ENCODE results near the gene GLMP. TPM values are rescaled to one million over a fixed set of nuclear protein-coding genes. Genes with fewer than 3 reads are reported as not detected.

Gene GLMP
- total and polyA plus RNA-seq, 2 donors (not counting 1 experiment from before 2014, with no cell fraction given), result 10.2 to 21.2 TPM

GRCh38 chr1:156310962-156311361, 15.5 kb upstream of the GLMP start:
- 95% methylated on average over 5 of the region's 6 CpGs for WGBS (ENCODE audit: insufficient coverage)
- Histone ChIP-seq H3K9ac (ENCODE audit: low read length) (no peak overlapping the region), H3K4me1 (ENCODE audit: control insufficient read depth in 2 of 2, insufficient read depth in 2 of 2, low read length in 2 of 2) (no peaks in the 10 kb centered on the region), H4K20me1 (ENCODE audit: control insufficient read depth, insufficient read depth, low read length, poor library complexity, severe bottlenecking) (no peaks in the 10 kb centered on the region), H3K79me2 (ENCODE audit: control insufficient read depth, insufficient read depth, low read length) (no peaks in the 10 kb centered on the region), H3K4me3 (ENCODE audit: control extremely low read depth in 1 of 5, extremely low read depth in 1 of 5, insufficient read depth in 1 of 5, low read depth in 2 of 5, low read length in 4 of 5) (no peak overlapping the region), H3K9me3 (ENCODE audit: control extremely low read depth in 1 of 3, control insufficient read depth in 2 of 3, insufficient read depth in 1 of 3, low read length in 2 of 3) (no peaks in the 10 kb centered on the region), H3K4me2 (replicated peaks; ENCODE audit: low read depth, low read length, poor library complexity, severe bottlenecking) (no peak overlapping the region), H3K27me3 (replicated peaks in 1 of 4; ENCODE audit: control extremely low read depth in 1 of 4, control insufficient read depth in 3 of 4, insufficient read depth in 4 of 4, low read length in 3 of 4) (no peaks in the 10 kb centered on the region), H3K36me3 (replicated peaks in 1 of 2; ENCODE audit: control extremely low read depth in 1 of 2, control insufficient read depth in 1 of 2, extremely low read depth in 1 of 2, insufficient read depth in 2 of 2, low read length in 1 of 2) (peaks cover 21 to 64% of the 10 kb centered on the region in 2 experiments), H2AFZ (ENCODE audit: insufficient read depth, low read depth, low read length, poor library complexity, severe bottlenecking) (no peak overlapping the region), H3K27ac (ENCODE audit: low read length in 2 of 2) (no peak overlapping the region)
- ChIA-PET CTCF (interaction anchor here (0.6 kb wide), 1 partner anchor 9 kb away, joined by 3 read pairs; no protein-coding TSS in a partner anchor), POLR2A (no interaction called here)
- TF ChIP-seq, protein P1, sequence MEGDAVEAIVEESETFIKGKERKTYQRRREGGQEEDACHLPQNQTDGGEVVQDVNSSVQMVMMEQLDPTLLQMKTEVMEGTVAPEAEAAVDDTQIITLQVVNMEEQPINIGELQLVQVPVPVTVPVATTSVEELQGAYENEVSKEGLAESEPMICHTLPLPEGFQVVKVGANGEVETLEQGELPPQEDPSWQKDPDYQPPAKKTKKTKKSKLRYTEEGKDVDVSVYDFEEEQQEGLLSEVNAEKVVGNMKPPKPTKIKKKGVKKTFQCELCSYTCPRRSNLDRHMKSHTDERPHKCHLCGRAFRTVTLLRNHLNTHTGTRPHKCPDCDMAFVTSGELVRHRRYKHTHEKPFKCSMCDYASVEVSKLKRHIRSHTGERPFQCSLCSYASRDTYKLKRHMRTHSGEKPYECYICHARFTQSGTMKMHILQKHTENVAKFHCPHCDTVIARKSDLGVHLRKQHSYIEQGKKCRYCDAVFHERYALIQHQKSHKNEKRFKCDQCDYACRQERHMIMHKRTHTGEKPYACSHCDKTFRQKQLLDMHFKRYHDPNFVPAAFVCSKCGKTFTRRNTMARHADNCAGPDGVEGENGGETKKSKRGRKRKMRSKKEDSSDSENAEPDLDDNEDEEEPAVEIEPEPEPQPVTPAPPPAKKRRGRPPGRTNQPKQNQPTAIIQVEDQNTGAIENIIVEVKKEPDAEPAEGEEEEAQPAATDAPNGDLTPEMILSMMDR (IDR thresholded peaks at IDR 0.05), result no peak
- H3K9me3 Mint-ChIP-seq (ENCODE audit: insufficient read depth), result no peaks in the 10 kb centered on the region
- H3K27me3 Mint-ChIP-seq, result no peaks in the 10 kb centered on the region
- H3K4me3 Mint-ChIP-seq, result no peak overlapping the region
- no peak overlapping the region for H3K27ac Mint-ChIP-seq
- DNase-seq (no peak), ATAC-seq (ENCODE audit: low read depth) (no peak)
- H3K4me1 Mint-ChIP-seq, result no peaks in the 10 kb centered on the region
- intact Hi-C loops (cut with micrococcal nuclease), result loop anchor here (10.0 kb wide), 1 partner anchor 166 kb away; no protein-coding TSS in a partner anchor

GRCh38 chr1:156308078-156308477, 12.6 kb upstream of the GLMP start:
- Histone ChIP-seq H3K27me3 (replicated peaks in 1 of 4; ENCODE audit: control extremely low read depth in 1 of 4, control insufficient read depth in 3 of 4, insufficient read depth in 4 of 4, low read length in 3 of 4) (no peaks in the 10 kb centered on the region), H3K9me3 (ENCODE audit: control extremely low read depth in 1 of 3, control insufficient read depth in 2 of 3, insufficient read depth in 1 of 3, low read length in 2 of 3) (no peaks in the 10 kb centered on the region), H3K27ac (ENCODE audit: low read length in 2 of 2) (no peak overlapping the region), H3K4me1 (ENCODE audit: control insufficient read depth in 2 of 2, insufficient read depth in 2 of 2, low read length in 2 of 2) (no peaks in the 10 kb centered on the region), H3K9ac (ENCODE audit: low read length) (no peak overlapping the region), H3K79me2 (ENCODE audit: control insufficient read depth, insufficient read depth, low read length) (no peaks in the 10 kb centered on the region), H3K36me3 (replicated peaks in 1 of 2; ENCODE audit: control extremely low read depth in 1 of 2, control insufficient read depth in 1 of 2, extremely low read depth in 1 of 2, insufficient read depth in 2 of 2, low read length in 1 of 2) (peaks cover 12 to 51% of the 10 kb centered on the region in 2 experiments), H3K4me2 (replicated peaks; ENCODE audit: low read depth, low read length, poor library complexity, severe bottlenecking) (no peak overlapping the region), H2AFZ (ENCODE audit: insufficient read depth, low read depth, low read length, poor library complexity, severe bottlenecking) (no peak overlapping the region), H4K20me1 (ENCODE audit: control insufficient read depth, insufficient read depth, low read length, poor library complexity, severe bottlenecking) (no peaks in the 10 kb centered on the region), H3K4me3 (ENCODE audit: control extremely low read depth in 1 of 5, extremely low read depth in 1 of 5, insufficient read depth in 1 of 5, low read depth in 2 of 5, low read length in 4 of 5) (no peak overlapping the region)
- POLR2A ChIA-PET, result no interaction called here
- no peak for DNase-seq
- no peaks in the 10 kb centered on the region for H3K9me3 Mint-ChIP-seq (ENCODE audit: insufficient read depth)
- TF ChIP-seq, protein P1 (IDR thresholded peaks at IDR 0.05), result no peak
- no peak for TF ChIP-seq EZH2 (IDR thresholded peaks at IDR 0.05; ENCODE audit: borderline replicate concordance, insufficient read depth, low read depth, low read length, poor library complexity, severe bottlenecking)
- no peaks in the 10 kb centered on the region for H3K27me3 Mint-ChIP-seq
- CTCF ChIA-PET, result interaction anchor here (2.3 kb wide), 1 partner anchor 11 kb away, joined by 6 read pairs; no protein-coding TSS in a partner anchor
- H3K4me1 Mint-ChIP-seq, result no peaks in the 10 kb centered on the region
- no peak overlapping the region for H3K27ac Mint-ChIP-seq
- intact Hi-C loops (cut with micrococcal nuclease), result no loop called here
- no peak for ATAC-seq (ENCODE audit: low read depth)
- H3K4me3 Mint-ChIP-seq, result no peak overlapping the region
